Measurements from ENCODE around the gene ABTB1.

DNA sequence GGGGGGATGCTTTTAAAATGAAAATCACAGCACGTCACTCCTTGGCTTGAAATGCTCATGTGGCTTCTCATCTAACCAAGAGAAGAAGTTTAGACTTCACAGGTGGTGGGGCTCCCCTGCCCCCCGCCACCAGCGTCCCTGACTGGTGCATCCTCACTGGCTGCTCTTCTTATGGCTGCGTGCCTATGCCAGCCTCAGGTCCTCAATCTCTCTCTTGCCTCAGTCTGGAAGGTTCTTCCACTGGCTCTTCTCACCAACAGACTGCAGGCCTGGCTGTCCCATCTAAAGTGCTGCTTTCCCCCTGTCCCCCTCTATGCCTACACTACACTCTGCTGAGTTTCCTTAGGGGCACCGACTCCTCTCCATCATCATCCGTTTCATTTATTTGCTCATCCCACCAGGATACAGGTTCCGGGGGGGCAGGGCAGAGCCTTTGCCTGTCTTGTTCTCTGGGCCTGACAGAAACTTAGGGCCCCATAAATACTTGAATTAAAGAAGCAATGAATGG lies 20.6 kb downstream of the ABTB1 start:
- TF ChIP-seq CTCF (IDR thresholded peaks at IDR 0.05) (no peak), EZH2 (IDR thresholded peaks at IDR 0.05; ENCODE audit: borderline replicate concordance, insufficient read depth, low read depth, low read length, poor library complexity, severe bottlenecking) (no peak)
